Measurements from ENCODE around the gene PPP1CA. TPM values are rescaled to one million over a fixed set of nuclear protein-coding genes. Genes with fewer than 3 reads are reported as not detected.

Gene PPP1CA
- total and polyA plus RNA-seq, 4 donors = 62.4 to 92.9 (median 75.9) TPM

DNA sequence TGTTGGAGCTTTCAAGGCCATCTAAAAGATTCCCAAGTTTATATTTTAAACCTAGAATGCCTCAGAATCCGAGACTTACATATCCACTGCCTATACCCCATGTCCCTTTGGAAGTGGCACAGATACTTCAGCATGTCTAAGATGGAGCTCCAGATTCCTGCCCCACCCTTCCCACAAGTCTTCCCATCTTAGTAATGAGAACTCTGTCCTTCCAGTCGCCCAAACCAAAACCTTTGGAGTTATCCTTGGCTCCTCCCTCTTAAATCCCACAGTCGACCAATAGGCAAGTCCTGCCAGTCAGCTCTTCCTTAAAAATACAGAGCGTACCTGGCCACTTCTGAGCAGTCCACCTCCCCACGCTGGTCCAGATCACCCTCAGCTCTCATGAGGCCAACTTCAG, 52.6 kb downstream of the PPP1CA start:
- no peak overlapping the region for H3K9ac ChIP-seq (ENCODE audit: low read depth in 1 of 2, low read length in 2 of 2)
- no peak overlapping the region for H3K4me3 ChIP-seq (ENCODE audit: low read depth in 1 of 3, low read length in 3 of 3)
- DNase-seq (ENCODE audit: low spot score) = no peak
- no peaks in the 10 kb centered on the region for H3K27me3 ChIP-seq (ENCODE audit: control insufficient read depth in 4 of 4, insufficient read depth in 4 of 4, low read length in 3 of 4)
- TF ChIP-seq, protein P1, sequence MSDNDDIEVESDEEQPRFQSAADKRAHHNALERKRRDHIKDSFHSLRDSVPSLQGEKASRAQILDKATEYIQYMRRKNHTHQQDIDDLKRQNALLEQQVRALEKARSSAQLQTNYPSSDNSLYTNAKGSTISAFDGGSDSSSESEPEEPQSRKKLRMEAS (IDR thresholded peaks at IDR 0.05) = no peak
- TF ChIP-seq FOXA2 (IDR thresholded peaks at IDR 0.05) (no peak), FOXA1 (IDR thresholded peaks at IDR 0.05) (no peak), SP1 (IDR thresholded peaks at IDR 0.05) (no peak), HNF4G (IDR thresholded peaks at IDR 0.05) (no peak), RAD21 (IDR thresholded peaks at IDR 0.05) (no peak), NR2F2 (IDR thresholded peaks at IDR 0.05) (no peak), GABPA (IDR thresholded peaks at IDR 0.05 in 1 of 2, conservative IDR thresholded peaks at IDR 0.05 in 1 of 2) (no peak), CTCF (IDR thresholded peaks at IDR 0.05; ENCODE audit: low read depth, low read length, missing input control) (no peak), HNF4A (conservative IDR thresholded peaks at IDR 0.05) (no peak), ATF3 (IDR thresholded peaks at IDR 0.05) (no peak), JUND (IDR thresholded peaks at IDR 0.05) (no peak), YY1 (IDR thresholded peaks at IDR 0.05) (no peak), REST (IDR thresholded peaks at IDR 0.05) (no peak), RXRA (IDR thresholded peaks at IDR 0.05) (no peak)
- H3K27ac ChIP-seq (ENCODE audit: low read depth in 1 of 2, low read length in 2 of 2) = no peak overlapping the region
- H3K4me1 ChIP-seq (ENCODE audit: control insufficient read depth in 4 of 4, insufficient read depth in 4 of 4, low read length in 3 of 4) = peaks cover 2 to 22% (median 12%) of the 10 kb centered on the region in 4 donors
- H3K36me3 ChIP-seq (ENCODE audit: control insufficient read depth in 4 of 4, insufficient read depth in 3 of 4, low read depth in 1 of 4, low read length in 3 of 4) = peaks cover 0 to 1% (median 0%) of the 10 kb centered on the region in 4 donors
- no peaks in the 10 kb centered on the region for H3K9me3 ChIP-seq (ENCODE audit: control insufficient read depth in 4 of 4, low read length in 3 of 4)
- 78% methylated on average over 5 of the region's 5 CpGs for WGBS

Small RNAs within 50 kb of the gene (small RNA-seq; reads per million reads assigned to genes)
- gene RN7SKP239 (not detected), gene RNU6-1238P (not detected)

Other genes with a start within 250 kb of the PPP1CA start
- 10 to 100 TPM; 35.0 to 41.4 TPM for gene GRK2, start 135.4 kb downstream of the PPP1CA start, total RNA-seq
- 10 to 100 TPM; 13.4 to 28.4 TPM for gene GRK2, start 135.4 kb downstream of the PPP1CA start, polyA plus RNA-seq
- 10 to 100 TPM in 1 of 2 donors, 1 to 10 TPM in 1; 5.6 to 15.0 TPM for gene ANKRD13D, start 112.6 kb downstream of the PPP1CA start, total RNA-seq
- gene ANKRD13D, start 112.6 kb downstream of the PPP1CA start, polyA plus RNA-seq = 1 to 10 TPM; 5.5 to 6.1 TPM
- 10 to 100 TPM in 1 of 2 donors, 1 to 10 TPM in 1; 4.8 to 10.4 TPM for gene SSH3, start 98.3 kb downstream of the PPP1CA start, total RNA-seq
- 1 to 10 TPM; 7.6 to 8.7 TPM for gene SSH3, start 98.3 kb downstream of the PPP1CA start, polyA plus RNA-seq
- gene POLD4, start 48.3 kb downstream of the PPP1CA start, total RNA-seq = 10 to 100 TPM; 18.8 to 53.0 TPM
- gene POLD4, start 48.3 kb downstream of the PPP1CA start, polyA plus RNA-seq = 100 to 1,000 TPM; 119 to 246 TPM
- gene CLCF1, start 28.3 kb downstream of the PPP1CA start, total RNA-seq = under 1 TPM; 0.17 to 0.23 TPM
- gene CLCF1, start 28.3 kb downstream of the PPP1CA start, polyA plus RNA-seq = 1 to 10 TPM in 1 of 2 donors, under 1 TPM in 1; 0.14 to 1.8 TPM
- 1 to 10 TPM; 5.9 to 8.6 TPM for gene RAD9A, start 9.9 kb downstream of the PPP1CA start, total RNA-seq
- gene RAD9A, start 9.9 kb downstream of the PPP1CA start, polyA plus RNA-seq = 1 to 10 TPM; 4.5 to 5.4 TPM
- 1 to 10 TPM; 2.3 to 4.4 TPM for gene TBC1D10C, start 2.2 kb upstream of the PPP1CA start, total RNA-seq
- 1 to 10 TPM; 1.1 to 1.6 TPM for gene TBC1D10C, start 2.2 kb upstream of the PPP1CA start, polyA plus RNA-seq
- gene CARNS1, start 13.8 kb upstream of the PPP1CA start, total RNA-seq = under 1 TPM; 0.05 to 0.08 TPM
- gene CARNS1, start 13.8 kb upstream of the PPP1CA start, polyA plus RNA-seq = under 1 TPM; 0.12 to 0.19 TPM
- 10 to 100 TPM; 42.2 to 49.6 TPM for gene RPS6KB2, start 26.6 kb upstream of the PPP1CA start, total RNA-seq
- 10 to 100 TPM; 31.5 to 33.2 TPM for gene RPS6KB2, start 26.6 kb upstream of the PPP1CA start, polyA plus RNA-seq
- 1 to 10 TPM; 3.9 to 5.0 TPM for gene PTPRCAP, start 35.8 kb upstream of the PPP1CA start, total RNA-seq
- gene PTPRCAP, start 35.8 kb upstream of the PPP1CA start, polyA plus RNA-seq = 1 to 10 TPM; 2.9 to 6.2 TPM
- 10 to 100 TPM; 34.4 to 41.4 TPM for gene CORO1B, start 41.6 kb upstream of the PPP1CA start, total RNA-seq
- 10 to 100 TPM; 14.1 to 38.4 TPM for gene CORO1B, start 41.6 kb upstream of the PPP1CA start, polyA plus RNA-seq
- not detected for gene GPR152, start 50.9 kb upstream of the PPP1CA start, total RNA-seq
- gene GPR152, start 50.9 kb upstream of the PPP1CA start, polyA plus RNA-seq = not detected
- gene CABP4, start 53.5 kb upstream of the PPP1CA start, total RNA-seq = 1 to 10 TPM; 2.1 to 2.9 TPM
- gene CABP4, start 53.5 kb upstream of the PPP1CA start, polyA plus RNA-seq = 1 to 10 TPM in 1 of 2 donors, under 1 TPM in 1; 0.85 to 1.2 TPM
- 10 to 100 TPM; 10.2 to 50.8 TPM for gene TMEM134, start 67.4 kb upstream of the PPP1CA start, total RNA-seq
- gene TMEM134, start 67.4 kb upstream of the PPP1CA start, polyA plus RNA-seq = 10 to 100 TPM; 76.3 to 86.9 TPM
- gene AIP, start 81.2 kb upstream of the PPP1CA start, total RNA-seq = 10 to 100 TPM; 17.6 to 21.5 TPM
- 10 to 100 TPM; 24.7 to 28.2 TPM for gene AIP, start 81.2 kb upstream of the PPP1CA start, polyA plus RNA-seq
- 1 to 10 TPM; 3.2 to 6.9 TPM for gene PITPNM1, start 103.5 kb upstream of the PPP1CA start, total RNA-seq
- 1 to 10 TPM; 1.3 to 9.3 TPM for gene PITPNM1, start 103.5 kb upstream of the PPP1CA start, polyA plus RNA-seq
- gene CDK2AP2, start 106.3 kb upstream of the PPP1CA start, total RNA-seq = 10 to 100 TPM; 14.1 to 32.5 TPM
- 100 to 1,000 TPM in 1 of 2 donors, 10 to 100 TPM in 1; 80.7 to 126 TPM for gene CDK2AP2, start 106.3 kb upstream of the PPP1CA start, polyA plus RNA-seq
- gene CABP2, start 121.6 kb upstream of the PPP1CA start, total RNA-seq = not detected
- gene CABP2, start 121.6 kb upstream of the PPP1CA start, polyA plus RNA-seq = not detected
- gene GSTP1, start 182.0 kb upstream of the PPP1CA start, total RNA-seq = 100 to 1,000 TPM in 1 of 2 donors, 10 to 100 TPM in 1; 25.6 to 228 TPM
- 10 to 100 TPM; 35.1 to 54.5 TPM for gene GSTP1, start 182.0 kb upstream of the PPP1CA start, polyA plus RNA-seq
- 100 to 1,000 TPM in 1 of 2 donors, 10 to 100 TPM in 1; 83.6 to 162 TPM for gene NDUFV1, start 205.1 kb upstream of the PPP1CA start, total RNA-seq
- 100 to 1,000 TPM; 163 to 172 TPM for gene NDUFV1, start 205.1 kb upstream of the PPP1CA start, polyA plus RNA-seq
- gene NUDT8, start 228.1 kb upstream of the PPP1CA start, total RNA-seq = 10 to 100 TPM; 19.5 to 19.6 TPM
- gene NUDT8, start 228.1 kb upstream of the PPP1CA start, polyA plus RNA-seq = 10 to 100 TPM; 29.3 to 66.9 TPM
- gene TBX10, start 237.9 kb upstream of the PPP1CA start, total RNA-seq = not detected
- under 1 TPM; 0.12 to 0.43 TPM for gene TBX10, start 237.9 kb upstream of the PPP1CA start, polyA plus RNA-seq
- gene ACY3, start 248.9 kb upstream of the PPP1CA start, total RNA-seq = 1 to 10 TPM; 2.7 to 5.8 TPM
- 10 to 100 TPM in 1 of 2 donors, 1 to 10 TPM in 1; 9.4 to 12.9 TPM for gene ACY3, start 248.9 kb upstream of the PPP1CA start, polyA plus RNA-seq

All from liver (tissue), 10 donors.